OCI-LY7 (cell line): ENCODE results near the gene ATP8B1. TPM values are rescaled to one million over a fixed set of nuclear protein-coding genes. Genes with fewer than 3 reads are reported as not detected.

ENCODE experiments used
- BruUV-seq: library from RNA; stranded (reverse); fragments of 400-500 nt; replicated peaks from 2 replicates; lab custom pipeline; 2021; lab: Mats Ljungman, UMichigan
- CTCF ChIA-PET: fragments of 300-600 bp; sonication (Branson Sonifier 250); formaldehyde crosslinking; loops from one replicate; lab custom pipeline; 2022; ENCODE audit warnings: antibody characterized with exemption; ENCODE audit not compliant: unreplicated experiment; lab: Charles Lee
- POLR2A ChIA-PET: fragments of 300-600 bp; sonication (Branson Sonifier 250); formaldehyde crosslinking; loops from one replicate; lab custom pipeline; 2022; ENCODE audit warnings: antibody characterized with exemption; lab: Charles Lee
- DNase-seq: peaks from one replicate; pipeline ENCODE4 v3.0.0-alpha.2; 2015; ENCODE audit warnings: low spot score
- H2AFZ ChIP-seq: fragments of 200-600 bp; sonication (generic), shearing (Covaris generic); 2 replicates; pipeline ENCODE4 v1.6.1; 2014; ENCODE audit warnings: mild to moderate bottlenecking, antibody characterized with exemption, low read length, moderate library complexity
- H3K27ac ChIP-seq: fragments of 200-600 bp; sonication (generic); 2 replicates; pipeline ENCODE4 v1.5.1; 2014; ENCODE audit warnings: mixed run types, low read depth, mild to moderate bottlenecking, moderate library complexity, low read length, inconsistent platforms; ENCODE audit not compliant: poor library complexity, severe bottlenecking
- H3K36me3 ChIP-seq: fragments of 200-600 bp; sonication (generic); 2 replicates; pipeline ENCODE4 v1.6.1; 2014; ENCODE audit warnings: mild to moderate bottlenecking, antibody characterized with exemption, low read length, moderate library complexity, mixed read lengths; ENCODE audit not compliant: insufficient read depth
- H3K4me1 ChIP-seq: fragments of 200-600 bp; sonication (generic); 2 replicates; pipeline ENCODE4 v1.5.1; 2014; ENCODE audit warnings: mild to moderate bottlenecking, low read length; ENCODE audit not compliant: insufficient read depth, poor library complexity, severe bottlenecking
- H3K4me2 ChIP-seq: fragments of 200-600 bp; sonication (generic); 2 replicates; pipeline ENCODE4 v1.6.1; 2014; ENCODE audit warnings: mild to moderate bottlenecking, low read length
- H3K4me3 ChIP-seq: fragments of 200-600 bp; sonication (generic); 2 replicates; pipeline ENCODE4 v1.5.1; 2014; ENCODE audit warnings: mild to moderate bottlenecking, low read depth, low read length; ENCODE audit not compliant: poor library complexity, severe bottlenecking
- H3K79me2 ChIP-seq: fragments of 200-600 bp; sonication (generic); 2 replicates; pipeline ENCODE4 v1.6.1; 2016; ENCODE audit warnings: low read depth, mild to moderate bottlenecking, low read length, moderate library complexity, mixed read lengths; ENCODE audit not compliant: insufficient read depth
- H3K9me2 ChIP-seq: fragments of 200-600 bp; sonication (generic); 2 replicates; pipeline ENCODE4 v1.6.1; 2016; ENCODE audit warnings: mild to moderate bottlenecking, low read length, mixed read lengths; ENCODE audit not compliant: insufficient read depth
- H3K9me3 ChIP-seq: fragments of 200-600 bp; sonication (generic); 2 replicates; pipeline ENCODE4 v1.6.1; 2014; ENCODE audit warnings: mild to moderate bottlenecking, mixed run types, low read length, mixed read lengths
- H4K20me1 ChIP-seq: fragments of 200-600 bp; sonication (generic); 2 replicates; pipeline ENCODE4 v1.6.1; 2014; ENCODE audit warnings: mild to moderate bottlenecking, antibody characterized with exemption, low read length, moderate library complexity, mixed read lengths; ENCODE audit not compliant: insufficient read depth
- CTCF ChIP-seq: fragments of 200-600 bp; sonication (generic); conservative IDR thresholded peaks from 2 replicates; pipeline ENCODE4 v1.5.1; 2014; ENCODE audit warnings: mild to moderate bottlenecking, antibody characterized with exemption, low read length, moderate library complexity, mixed read lengths
- EZH2phosphoT487 ChIP-seq: fragments of 200-600 bp; sonication (generic); IDR thresholded peaks from 2 replicates; pipeline ENCODE4 v1.6.1; 2018; ENCODE audit warnings: low read depth, borderline replicate concordance, mild to moderate bottlenecking, mixed run types, antibody characterized with exemption, low read length, moderate library complexity, mixed read lengths
- intact Hi-C: fragments of 100-400 bp; cut with micrococcal nuclease; formaldehyde crosslinking; loops from one replicate; pipeline ENCODE4 v1.10.0; 2022; ENCODE audit not compliant: unreplicated experiment
- total RNA-seq, 2 experiments: library from RNA; depleted of rRNA in 1 of 2; stranded (reverse); fragments of >200 nt in 1 of 2; shearing (Covaris generic) in 1 of 2; gene quantifications; 2 replicates each; pipeline ENCODE4 v1.2.3, GENCODE V29; 2014 to 2022

Gene ATP8B1
- total RNA-seq, 2 experiments from 2014 or later: not detected

- no peaks in the 10 kb centered on the region for H3K9me2 ChIP-seq
- H2AFZ ChIP-seq: no peak overlapping the region
- intact Hi-C loops: no loop called here
- BruUV-seq: no TSS peak
- H4K20me1 ChIP-seq: no peaks in the 10 kb centered on the region
- no peaks in the 10 kb centered on the region for H3K36me3 ChIP-seq
- no peak overlapping the region for H3K27ac ChIP-seq
- TF ChIP-seq CTCF: no peak
- no peak for TF ChIP-seq EZH2phosphoT487
- no peaks in the 10 kb centered on the region for H3K79me2 ChIP-seq
- DNase-seq: no peak
- H3K4me1 ChIP-seq: no peaks in the 10 kb centered on the region
- ChIA-PET POLR2A (no interaction called here), CTCF (no interaction called here)
- H3K9me3 ChIP-seq: no peaks in the 10 kb centered on the region
- no peak overlapping the region for H3K4me2 ChIP-seq
- H3K4me3 ChIP-seq: no peak overlapping the region
Measured at GRCh38 chr18:57716549-57716948, 86.6 kb downstream of the ATP8B1 start.

- no peaks in the 10 kb centered on the region for H4K20me1 ChIP-seq
- DNase-seq: no peak
- BruUV-seq: no TSS peak
- no peak overlapping the region for H2AFZ ChIP-seq
- H3K36me3 ChIP-seq: no peaks in the 10 kb centered on the region
- H3K27ac ChIP-seq: no peak overlapping the region
- H3K4me1 ChIP-seq: no peaks in the 10 kb centered on the region
- no peaks in the 10 kb centered on the region for H3K9me3 ChIP-seq
- no peaks in the 10 kb centered on the region for H3K9me2 ChIP-seq
- no peak overlapping the region for H3K4me3 ChIP-seq
- TF ChIP-seq EZH2phosphoT487: no peak
- ChIA-PET POLR2A (interaction anchor here (0.6 kb wide), 1 partner anchor 25 kb away, joined by 6 read pairs; no protein-coding TSS in a partner anchor), CTCF (no interaction called here)
- intact Hi-C loops: no loop called here
- H3K4me2 ChIP-seq: no peak overlapping the region
- H3K79me2 ChIP-seq: no peaks in the 10 kb centered on the region
Measured at GRCh38 chr18:57715671-57716070, 87.4 kb downstream of the ATP8B1 start.

DNA sequence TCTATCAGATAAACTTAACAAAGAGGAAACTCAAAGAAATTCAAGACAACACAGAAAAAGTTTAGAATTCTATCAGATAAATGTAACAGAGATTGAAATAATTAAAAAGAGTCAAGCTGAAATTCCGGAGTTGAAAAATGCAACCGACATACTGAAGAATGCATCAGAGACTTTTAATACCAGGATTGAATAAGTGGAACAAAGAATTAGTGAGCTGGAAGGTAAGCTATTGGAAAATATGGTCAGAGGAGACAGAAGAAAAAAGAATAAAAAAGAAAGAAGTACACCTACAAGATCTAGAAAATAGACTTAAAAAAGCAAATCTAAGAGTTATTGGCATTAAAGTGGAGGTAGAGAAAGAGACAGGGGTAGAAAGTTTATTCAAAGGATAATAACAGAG is 88.0 kb downstream of the ATP8B1 start:
- CTCF ChIA-PET: no interaction called here

More for the DNA sequence above, 88.0 kb downstream of the ATP8B1 start:
- intact Hi-C loops: no loop called here
- Histone ChIP-seq H3K4me2 (no peak overlapping the region), H3K9me2 (no peaks in the 10 kb centered on the region), H3K4me3 (no peak overlapping the region), H4K20me1 (no peaks in the 10 kb centered on the region), H3K79me2 (no peaks in the 10 kb centered on the region), H2AFZ (no peak overlapping the region), H3K9me3 (no peaks in the 10 kb centered on the region), H3K36me3 (no peaks in the 10 kb centered on the region), H3K27ac (no peak overlapping the region), H3K4me1 (no peaks in the 10 kb centered on the region)
- POLR2A ChIA-PET: interaction anchor here (0.6 kb wide), 1 partner anchor 26 kb away, joined by 6 read pairs; no protein-coding TSS in a partner anchor
- TF ChIP-seq EZH2phosphoT487 (no peak), CTCF (no peak)
- no TSS peak for BruUV-seq
- no peak for DNase-seq
